HL-60 (cell line): ENCODE measurements around the gene ABCG1.

Experiments
- DNase-seq, 2 experiments: peaks; one replicate each; pipeline ENCODE4 v3.0.0-alpha.2; 2010 to 2020; ENCODE audit warnings: low read depth in 1 of 2, low spot score in 1 of 2
- H3K27ac ChIP-seq: fragments of 250-450 bp; sonication (Bioruptor Pico); replicated peaks from 2 replicates; pipeline ENCODE4 v1.5.1; 2020; ENCODE audit warnings: mild to moderate bottlenecking, moderate library complexity
- H3K27me3 ChIP-seq: fragments of 250-450 bp; sonication (Bioruptor Pico); 2 replicates; pipeline ENCODE4 v1.5.1; 2021; ENCODE audit warnings: mild to moderate bottlenecking, moderate library complexity; ENCODE audit not compliant: insufficient read depth, poor library complexity, severe bottlenecking
- H3K4me3 ChIP-seq: replicated peaks from 2 replicates; pipeline ENCODE4 v1.5.1; 2011; ENCODE audit warnings: mild to moderate bottlenecking, control low read depth, low read length; ENCODE audit not compliant: insufficient read depth
- CTCF ChIP-seq: IDR thresholded peaks from one replicate; pipeline ENCODE4 v1.5.1; 2011; ENCODE audit warnings: low read length, control low read depth, inconsistent platforms; ENCODE audit not compliant: insufficient read depth
- GABPA ChIP-seq: IDR thresholded peaks from 2 replicates; pipeline ENCODE4 v1.6.1; 2012; ENCODE audit warnings: low read depth
- POLR2AphosphoS5 ChIP-seq: IDR thresholded peaks from 2 replicates; pipeline ENCODE4 v1.6.1; 2012; ENCODE audit warnings: low read depth
- REST ChIP-seq: IDR thresholded peaks from 2 replicates; pipeline ENCODE4 v1.6.1; 2012; ENCODE audit warnings: low read depth; ENCODE audit not compliant: insufficient replicate concordance
- SPI1 ChIP-seq: IDR thresholded peaks from 2 replicates; pipeline ENCODE4 v1.6.1; 2012; ENCODE audit warnings: low read depth, mild to moderate bottlenecking, borderline replicate concordance

Gene ABCG1

GRCh38 chr21:42251654-42252324, 32.8 kb downstream of the ABCG1 start:
- TF ChIP-seq CTCF: no peak
- TF ChIP-seq POLR2AphosphoS5: no peak
- TF ChIP-seq SPI1: no peak
- no peak for TF ChIP-seq GABPA
- no peak for TF ChIP-seq REST
- Histone ChIP-seq H3K27me3 (peaks cover 7% of the 10 kb centered on the region), H3K4me3 (no peak overlapping the region), H3K27ac (no peak overlapping the region)
- DNase-seq: no peak

GRCh38 chr21:42252325-42252654, 33.4 kb downstream of the ABCG1 start:
- H3K4me3 ChIP-seq: no peak overlapping the region
- H3K27ac ChIP-seq: no peak overlapping the region
- DNase-seq: no peak
- peaks cover 2% of the 10 kb centered on the region for H3K27me3 ChIP-seq
- TF ChIP-seq REST: no peak
- TF ChIP-seq POLR2AphosphoS5: no peak
- no peak for TF ChIP-seq CTCF
- TF ChIP-seq SPI1: no peak
- TF ChIP-seq GABPA: no peak

GRCh38 chr21:42252778-42253340, 33.9 kb downstream of the ABCG1 start:
- no peak overlapping the region for H3K27ac ChIP-seq
- DNase-seq: no peak
- no peaks in the 10 kb centered on the region for H3K27me3 ChIP-seq
- H3K4me3 ChIP-seq: no peak overlapping the region
- TF ChIP-seq CTCF (no peak), GABPA (no peak), REST (no peak), SPI1 (no peak)
